GM18526 (cell line): ENCODE measurements around the gene MOB1B.

Experiments used
- POLR2A ChIP-seq: IDR thresholded peaks from 3 replicates; pipeline ENCODE4 v1.6.1; 2011; ENCODE audit not compliant: insufficient read length; ENCODE audit errors: extremely low read depth

The MOB1B gene

GRCh38 chr4:70901984-70902576, at the start of gene MOB1B:
MOB1B (plus strand) TSS chr4:70902369; CDS start chr4:70902537, 168 bp downstream.
- TF ChIP-seq POLR2A, result peak; percentile 33

DNA sequence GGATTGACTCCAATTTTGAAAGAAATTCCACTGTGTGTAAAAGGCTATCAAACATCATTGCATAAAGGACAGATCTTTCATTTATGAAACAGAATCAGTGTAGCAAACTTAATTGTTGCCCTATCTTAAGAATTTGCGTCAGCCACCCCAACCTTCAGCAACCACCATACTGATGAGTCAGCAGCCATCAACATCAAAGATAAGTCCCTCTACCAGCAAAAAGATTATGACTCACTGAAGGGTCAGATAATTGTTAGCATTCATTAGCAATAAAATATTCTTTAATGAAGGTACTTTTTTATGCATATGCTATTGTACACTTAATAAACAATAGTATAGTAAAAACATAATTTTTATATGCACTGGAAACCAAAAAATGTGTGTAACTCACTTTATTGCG, 46.7 kb upstream of the MOB1B start:
- no peak for TF ChIP-seq POLR2A

DNA sequence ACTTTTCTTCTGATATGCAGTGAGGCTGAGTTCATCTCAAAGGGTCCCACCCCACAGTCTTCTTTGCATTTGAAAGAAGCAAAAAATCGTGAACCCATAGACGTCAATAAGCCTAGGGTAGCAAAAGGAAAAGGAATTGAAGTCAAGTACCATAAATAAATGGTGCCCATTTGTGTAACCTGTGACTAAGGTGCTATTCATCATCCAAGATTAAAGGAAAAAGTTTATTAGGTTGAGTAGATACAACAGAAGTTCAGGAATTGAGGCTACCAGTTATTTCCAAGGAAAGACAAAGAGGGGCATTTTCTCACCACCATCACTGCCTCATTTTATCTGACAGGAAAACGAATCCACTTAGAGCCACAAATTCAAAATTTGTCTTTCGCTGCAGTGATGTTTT, 43.7 kb upstream of the MOB1B start:
- no peak for TF ChIP-seq POLR2A

- TF ChIP-seq POLR2A, result no peak
Observed at GRCh38 chr4:70859066-70859465, 43.1 kb upstream of the MOB1B start.

DNA sequence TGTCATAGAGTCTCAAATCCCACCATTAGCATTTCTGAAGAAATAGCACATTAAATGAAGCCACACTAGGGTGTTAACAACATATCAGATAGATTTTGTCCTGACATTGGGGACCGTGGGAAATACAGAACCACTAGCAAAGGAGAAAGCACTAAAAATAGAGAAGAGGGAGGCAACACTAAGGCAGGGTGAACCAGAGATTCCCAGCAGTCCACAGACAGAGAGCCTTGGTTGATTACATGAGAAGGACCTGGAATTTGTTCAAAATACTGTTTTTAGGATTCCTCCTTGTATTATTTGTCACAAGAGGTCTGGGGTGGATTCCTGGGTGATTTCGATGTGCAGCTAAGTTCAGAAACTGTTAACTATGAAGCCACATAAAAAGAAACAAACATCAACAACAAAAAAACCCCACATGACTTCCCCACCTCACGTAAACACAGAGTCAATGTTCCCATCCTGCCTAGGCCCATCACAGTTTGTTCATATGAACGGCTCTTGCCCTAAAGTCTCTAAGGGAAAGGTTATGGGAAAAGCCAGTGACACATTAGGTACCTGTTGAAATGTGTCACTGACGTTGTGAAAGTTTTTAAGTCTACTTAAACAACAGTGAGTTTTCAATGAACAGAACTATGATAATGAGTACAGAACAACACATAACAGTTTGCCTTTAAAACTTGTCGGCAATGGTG, 38.9 kb upstream of the MOB1B start:
- TF ChIP-seq POLR2A, result no peak

GRCh38 chr4:70868778-70869177, 33.4 kb upstream of the MOB1B start:
- TF ChIP-seq POLR2A, result no peak

DNA sequence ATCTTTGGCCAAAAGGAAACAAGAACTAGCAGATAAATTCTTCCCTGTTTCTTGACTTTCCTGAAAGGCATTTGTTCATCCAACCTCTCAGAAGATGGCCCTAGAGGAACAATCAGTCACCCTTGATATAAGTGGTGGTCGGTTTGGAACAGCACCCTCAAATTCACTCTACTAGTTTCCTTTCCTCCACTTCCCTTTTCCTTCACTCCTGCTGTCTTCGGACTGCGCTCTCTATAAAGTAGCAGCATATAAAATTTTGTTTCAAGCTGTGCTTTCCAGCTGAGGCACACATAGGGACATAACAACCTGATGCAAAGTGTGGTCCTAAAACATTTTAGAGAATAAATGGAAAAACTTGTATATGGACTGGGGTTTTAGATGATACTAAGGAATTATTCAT, 29.0 kb upstream of the MOB1B start:
- no peak for TF ChIP-seq POLR2A

GRCh38 chr4:70874268-70875156, 27.7 kb upstream of the MOB1B start:
- no peak for TF ChIP-seq POLR2A

GRCh38 chr4:70877556-70877955, 24.6 kb upstream of the MOB1B start:
- no peak for TF ChIP-seq POLR2A

DNA sequence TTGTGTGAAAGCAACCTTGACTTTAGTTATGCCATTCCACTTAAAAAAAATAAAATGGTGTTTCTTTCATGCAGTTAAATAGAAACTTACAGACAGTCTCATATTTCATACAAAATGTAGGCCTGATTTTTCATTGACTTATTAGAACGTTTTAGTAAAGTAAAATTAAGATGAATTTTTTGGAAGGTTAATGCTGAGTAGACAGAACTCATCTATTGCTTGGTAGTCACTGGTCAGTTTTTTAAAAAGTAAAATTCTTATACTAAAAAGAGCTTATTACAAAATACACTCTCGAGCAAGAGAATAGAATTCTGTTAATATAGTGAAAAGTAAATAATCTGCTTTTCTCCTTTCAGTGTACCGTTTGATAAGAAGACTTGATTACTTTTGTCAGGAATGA, 21.4 kb upstream of the MOB1B start:
- TF ChIP-seq POLR2A, result no peak

- no peak for TF ChIP-seq POLR2A
Observed at GRCh38 chr4:70885174-70885573, 17.0 kb upstream of the MOB1B start.

DNA sequence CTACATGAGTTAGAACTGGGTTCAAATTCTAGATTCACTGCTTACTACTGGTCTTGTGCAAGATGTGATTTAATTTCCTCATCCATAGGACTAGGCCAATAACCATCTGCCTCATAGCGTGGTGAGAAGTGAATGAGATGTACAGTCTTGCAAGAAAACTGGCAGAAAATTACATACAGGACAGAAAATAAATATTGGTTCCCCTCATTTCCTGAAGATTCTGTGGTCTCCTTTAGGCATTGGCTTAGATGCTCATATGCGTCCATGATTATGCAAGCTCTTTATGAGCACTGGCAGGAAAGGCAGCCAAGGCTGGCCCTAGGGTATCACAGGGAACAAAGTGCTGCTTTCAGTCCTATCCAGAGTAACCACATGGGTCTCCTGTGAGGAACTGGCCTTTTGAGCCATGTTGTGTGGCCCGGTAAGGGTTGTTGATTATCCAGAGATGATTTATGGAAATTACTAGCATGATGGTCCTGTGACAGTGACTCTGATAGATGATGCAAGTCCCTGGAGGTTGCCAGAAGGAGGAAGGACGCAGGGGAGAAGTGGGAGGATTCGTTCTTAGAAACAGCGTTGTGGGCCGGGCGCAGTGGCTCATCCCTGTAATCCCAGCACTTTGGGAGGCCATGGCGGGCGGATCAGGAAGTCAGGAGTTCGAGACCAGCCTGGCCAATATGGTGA, 9.9 kb upstream of the MOB1B start:
- TF ChIP-seq POLR2A, result no peak

DNA sequence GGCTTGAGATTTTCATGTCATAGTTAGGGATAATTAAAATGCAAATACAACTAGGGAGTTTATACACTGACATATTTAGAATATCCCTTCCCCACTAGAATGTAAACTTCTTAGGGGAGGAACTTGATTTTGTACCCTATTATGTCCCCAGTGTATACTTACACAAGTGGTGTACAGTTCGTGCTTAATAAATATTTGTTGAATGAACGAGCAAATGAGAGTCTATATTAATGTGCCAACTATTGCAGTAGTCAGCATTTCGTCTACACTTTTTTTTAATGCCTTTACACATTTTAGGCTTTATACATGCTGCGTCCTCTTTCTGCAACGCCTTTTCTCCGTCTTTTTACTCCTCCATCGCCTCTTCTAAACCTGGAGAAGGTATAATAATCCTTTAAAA, 8.4 kb upstream of the MOB1B start:
- no peak for TF ChIP-seq POLR2A

DNA sequence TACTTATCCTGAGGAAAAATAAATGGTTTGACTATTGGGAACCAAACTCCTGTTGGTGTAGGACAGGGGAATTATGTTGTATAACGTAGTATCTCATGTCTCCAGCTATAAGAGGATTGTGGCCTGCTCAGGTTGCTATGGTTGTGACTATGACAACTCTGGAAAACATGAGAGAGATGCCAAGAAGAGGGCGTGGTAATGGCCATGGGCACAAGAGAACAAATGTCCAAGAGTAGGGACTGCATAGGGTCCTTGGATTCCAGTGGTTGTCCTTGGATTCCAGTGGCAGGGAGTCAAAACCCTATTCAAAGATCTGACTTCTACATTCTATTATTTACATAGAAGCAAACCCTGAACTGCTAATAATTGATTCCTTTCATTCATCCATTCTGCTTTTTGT, 6.8 kb upstream of the MOB1B start:
- TF ChIP-seq POLR2A, result no peak

GRCh38 chr4:70895811-70896491, 6.2 kb upstream of the MOB1B start:
- no peak for TF ChIP-seq POLR2A
